ENCODE results near the gene PAQR7.
A peak's percentile ranks its signal among the peaks of the same experiment; 100 is the strongest.

PAQR7 gene

DNA sequence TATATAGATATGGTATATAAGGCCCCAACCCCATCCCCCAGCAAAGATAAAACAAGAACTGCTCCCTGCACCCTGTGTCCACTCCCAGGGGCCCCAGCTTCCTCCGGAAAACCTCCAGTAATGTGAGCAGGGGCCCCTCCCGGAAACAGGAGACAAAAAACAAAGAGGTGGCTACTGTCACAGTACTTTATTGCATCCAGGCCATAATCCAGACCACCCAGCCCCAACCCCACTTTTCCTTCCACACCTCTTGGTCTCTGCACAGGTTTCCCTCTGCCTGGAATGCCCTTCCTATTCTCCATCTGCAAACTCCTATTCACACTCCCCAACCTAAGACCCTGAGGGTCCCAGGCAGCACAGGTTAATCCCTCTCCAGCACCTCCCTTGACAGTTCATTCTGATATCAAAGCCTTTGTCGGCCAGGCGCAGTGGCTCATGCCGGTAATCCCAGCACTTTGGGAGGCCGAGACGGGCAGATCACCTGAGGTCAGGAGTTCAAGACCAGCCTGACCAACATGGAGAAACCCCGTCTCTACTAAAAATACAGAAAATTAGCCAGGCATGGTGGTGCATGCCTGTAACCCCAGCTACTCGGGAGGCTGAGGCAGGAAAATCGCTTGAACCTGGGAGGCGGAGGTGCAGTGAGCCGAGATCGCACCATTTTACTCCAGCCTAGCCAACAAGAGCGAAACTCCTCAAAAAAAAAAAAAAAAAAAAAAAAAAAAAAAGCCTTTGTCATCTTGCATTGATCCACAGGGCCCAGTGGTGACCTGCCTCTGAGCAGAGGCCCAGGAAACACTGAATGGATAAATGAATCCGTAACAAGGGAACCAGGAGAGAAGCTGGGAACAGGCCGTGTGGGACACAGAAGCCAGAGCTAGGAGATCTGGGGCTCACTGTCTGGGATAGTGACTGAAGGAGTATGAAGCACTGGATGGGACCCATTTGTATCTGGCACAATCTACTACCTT lies 13.9 kb downstream of the PAQR7 start:
- CTCF ChIA-PET: interaction anchor here (0.7 kb wide), 2 partner anchors 14 to 737 kb away, joined by 3 to 9 read pairs; partner anchors contain the start of gene PAQR7
- peak overlapping the region; percentile 62 for H3K27ac ChIP-seq
- POLR2A ChIA-PET (ENCODE audit: low non-redundant PET): interaction anchor here (0.7 kb wide), 1 partner anchor 23 kb away, joined by 5 read pairs; no protein-coding TSS in a partner anchor
- no peak for DNase-seq (ENCODE audit: low spot score)
- TF ChIP-seq, protein P1, sequence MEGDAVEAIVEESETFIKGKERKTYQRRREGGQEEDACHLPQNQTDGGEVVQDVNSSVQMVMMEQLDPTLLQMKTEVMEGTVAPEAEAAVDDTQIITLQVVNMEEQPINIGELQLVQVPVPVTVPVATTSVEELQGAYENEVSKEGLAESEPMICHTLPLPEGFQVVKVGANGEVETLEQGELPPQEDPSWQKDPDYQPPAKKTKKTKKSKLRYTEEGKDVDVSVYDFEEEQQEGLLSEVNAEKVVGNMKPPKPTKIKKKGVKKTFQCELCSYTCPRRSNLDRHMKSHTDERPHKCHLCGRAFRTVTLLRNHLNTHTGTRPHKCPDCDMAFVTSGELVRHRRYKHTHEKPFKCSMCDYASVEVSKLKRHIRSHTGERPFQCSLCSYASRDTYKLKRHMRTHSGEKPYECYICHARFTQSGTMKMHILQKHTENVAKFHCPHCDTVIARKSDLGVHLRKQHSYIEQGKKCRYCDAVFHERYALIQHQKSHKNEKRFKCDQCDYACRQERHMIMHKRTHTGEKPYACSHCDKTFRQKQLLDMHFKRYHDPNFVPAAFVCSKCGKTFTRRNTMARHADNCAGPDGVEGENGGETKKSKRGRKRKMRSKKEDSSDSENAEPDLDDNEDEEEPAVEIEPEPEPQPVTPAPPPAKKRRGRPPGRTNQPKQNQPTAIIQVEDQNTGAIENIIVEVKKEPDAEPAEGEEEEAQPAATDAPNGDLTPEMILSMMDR (conservative IDR thresholded peaks at IDR 0.05; ENCODE audit: low read depth): no peak

DNA sequence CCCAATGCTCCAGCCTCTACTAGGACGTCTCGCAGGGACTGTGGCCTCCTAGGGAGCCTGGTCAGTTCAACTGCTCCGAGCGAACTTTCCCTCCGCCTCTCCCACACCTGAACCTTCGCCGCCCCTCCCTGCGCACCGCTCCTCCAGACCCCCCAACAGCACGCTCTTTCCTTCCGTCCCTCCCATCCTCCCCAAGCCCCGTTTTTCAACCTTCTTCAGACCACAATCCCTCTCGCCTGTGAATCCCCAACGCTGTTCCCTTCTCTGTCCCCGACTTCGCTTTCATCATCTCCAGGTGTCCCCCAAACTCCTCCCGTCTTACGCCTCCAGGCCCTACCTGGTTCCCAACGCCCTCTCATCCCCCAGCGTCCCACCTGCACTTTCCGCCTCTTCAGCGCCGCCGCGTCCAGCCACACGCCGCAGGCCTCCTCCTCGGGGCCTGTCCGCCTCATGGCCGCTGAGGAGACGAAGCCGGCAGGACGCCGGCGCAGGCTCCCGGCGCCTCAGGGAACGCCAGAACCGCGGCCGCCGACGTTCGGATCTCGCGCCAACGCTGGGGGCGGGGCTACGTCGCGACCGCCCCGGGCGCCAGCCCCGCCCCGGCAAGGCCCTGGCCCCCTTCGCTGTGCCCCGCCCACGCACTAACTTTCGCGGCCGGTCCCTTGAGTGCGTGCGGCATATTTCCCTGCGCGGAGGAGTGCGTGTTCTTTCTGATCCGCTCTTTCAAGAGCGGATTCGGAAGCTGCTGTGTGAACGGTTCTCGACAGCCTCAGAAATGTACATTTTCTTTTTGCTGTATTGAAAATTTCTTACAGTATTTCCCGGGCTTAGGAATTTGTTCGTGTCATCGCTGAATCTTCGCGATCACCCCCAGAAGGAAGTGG lies 16.4 kb downstream of the PAQR7 start, which contains the start of gene AUNIP:
AUNIP (minus strand) TSS at position 552 of the 884 bp plus-strand sequence; CDS start at position 452, 100 bp downstream.
- peak within 1 kb of the TSS; percentile 82 for H3K27ac ChIP-seq
- peak; percentile 91 for DNase-seq (ENCODE audit: low spot score)
- ChIA-PET CTCF (no interaction called here), POLR2A (ENCODE audit: low non-redundant PET) (interaction anchor here (0.7 kb wide), 1 partner anchor 15 kb away, joined by 3 read pairs; no protein-coding TSS in a partner anchor)
- TF ChIP-seq, protein P1 (conservative IDR thresholded peaks at IDR 0.05; ENCODE audit: low read depth): no peak

DNA sequence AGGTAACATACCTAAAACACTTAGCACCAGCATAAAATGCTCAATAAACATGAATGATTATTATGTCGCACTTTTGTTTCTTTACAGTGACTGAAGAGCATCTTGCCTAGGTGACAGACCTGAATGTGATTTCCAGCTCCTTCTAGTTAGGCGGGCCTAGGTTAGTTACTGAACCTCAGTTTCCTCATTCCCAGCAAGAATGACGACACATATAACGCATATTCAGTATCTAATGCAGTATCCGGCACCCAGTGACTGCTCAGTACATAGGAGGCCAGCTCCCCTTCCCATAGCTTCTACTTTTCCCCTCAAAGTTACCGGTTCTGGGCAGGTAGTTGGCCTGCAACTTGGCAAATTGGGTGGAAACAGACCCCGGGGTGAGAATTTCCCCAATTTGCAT lies 17.0 kb downstream of the PAQR7 start:
- POLR2A ChIA-PET (ENCODE audit: low non-redundant PET): interaction anchor here (0.7 kb wide), 1 partner anchor 16 kb away, joined by 3 read pairs; no protein-coding TSS in a partner anchor
- TF ChIP-seq, protein P1 (conservative IDR thresholded peaks at IDR 0.05; ENCODE audit: low read depth): no peak

DNA sequence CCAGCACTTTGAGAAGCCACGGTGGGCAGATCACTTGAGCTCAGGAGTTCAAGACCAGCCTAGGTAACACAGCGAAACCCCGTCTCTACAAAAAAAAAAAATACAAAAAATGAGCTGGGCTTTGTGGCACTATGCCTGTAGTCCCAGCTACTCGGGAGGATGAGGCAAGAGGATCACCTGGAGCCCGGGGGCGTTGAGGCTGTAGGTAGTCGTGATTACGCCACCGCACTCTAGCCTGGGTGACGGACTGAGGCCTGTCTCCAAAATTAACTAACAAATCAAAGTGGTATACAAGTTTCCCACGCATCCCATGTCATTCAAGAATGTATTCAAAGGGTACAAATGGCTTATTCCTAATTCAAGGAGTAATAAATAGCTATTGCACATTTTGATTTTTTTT lies 18.7 kb downstream of the PAQR7 start:
- POLR2A ChIA-PET (ENCODE audit: low non-redundant PET): no interaction called here

More for the DNA sequence above, 17.0 kb downstream of the PAQR7 start:
- CTCF ChIA-PET: no interaction called here
- H3K27ac ChIP-seq: peak overlapping the region; percentile 82
- DNase-seq (ENCODE audit: low spot score): no peak

DNA sequence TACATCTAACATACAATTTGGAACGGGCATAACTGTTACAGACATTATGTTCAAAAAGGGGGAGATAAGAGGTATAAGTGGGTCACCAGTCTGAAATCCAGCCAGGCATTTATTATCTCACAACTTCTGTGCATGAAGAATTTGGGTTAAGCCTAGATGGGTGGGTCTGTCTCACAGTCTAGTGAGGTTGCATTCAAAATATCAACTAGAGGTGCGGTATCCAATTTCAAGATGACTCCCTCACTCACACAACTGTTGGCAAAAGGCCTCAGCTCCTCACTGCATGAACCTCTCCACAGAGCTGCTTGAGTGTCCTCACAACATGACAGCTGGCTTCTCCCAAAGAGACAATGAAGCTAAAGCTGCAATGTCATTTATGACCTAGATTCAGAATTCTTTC lies 21.0 kb downstream of the PAQR7 start:
- H3K27ac ChIP-seq: no peak overlapping the region
- ChIA-PET CTCF (interaction anchor here (0.5 to 0.6 kb wide), 2 partner anchors 8 to 139 kb away, joined by 4 read pairs; no protein-coding TSS in a partner anchor), POLR2A (ENCODE audit: low non-redundant PET) (interaction anchor here (0.6 kb wide), 1 partner anchor 23 kb away, joined by 3 read pairs; no protein-coding TSS in a partner anchor)
- TF ChIP-seq, protein P1 (conservative IDR thresholded peaks at IDR 0.05; ENCODE audit: low read depth): no peak
- no peak for DNase-seq (ENCODE audit: low spot score)

More for the DNA sequence above, 18.7 kb downstream of the PAQR7 start:
- H3K27ac ChIP-seq: peak overlapping the region; percentile 12
- CTCF ChIA-PET: interaction anchor here (0.7 to 0.8 kb wide), 2 partner anchors 20 to 511 kb away, joined by 3 read pairs; no protein-coding TSS in a partner anchor
- TF ChIP-seq, protein P1 (conservative IDR thresholded peaks at IDR 0.05; ENCODE audit: low read depth): no peak
- DNase-seq (ENCODE audit: low spot score): no peak

All from RWPE1 (cell line).